HepG2 (cell line): ENCODE data around the gene CDK5RAP2. TPM values are rescaled to one million over a fixed set of nuclear protein-coding genes. Genes with fewer than 3 reads are reported as not detected.
A peak's percentile ranks its signal among the peaks of the same experiment; 100 is the strongest.

Experiments used
- AFF4 ChIP-seq: sonication (generic); formaldehyde crosslinking; IDR thresholded peaks from 2 replicates; pipeline ENCODE4 v1.4.0; 2020; ENCODE audit warnings: missing genetic modification reagents
- ATF7 ChIP-seq, 2 experiments: fragments of 450-650 bp in 1 of 2; sonication (generic) in 1 of 2; formaldehyde crosslinking in 1 of 2; IDR thresholded peaks; 2 replicates each; pipeline versions ENCODE4 v1.4.0 to v1.6.1; 2016 to 2020; ENCODE audit warnings: antibody characterized with exemption in 1 of 2, mild to moderate bottlenecking in 1 of 2, missing genetic modification reagents in 1 of 2
- CEBPG ChIP-seq: IDR thresholded peaks from 2 replicates; pipeline ENCODE4 v1.6.1; 2016
- CERS6 ChIP-seq: sonication (generic); formaldehyde crosslinking; IDR thresholded peaks from 2 replicates; pipeline ENCODE4 v1.5.0; 2020; ENCODE audit warnings: missing genetic modification reagents
- CHD4 ChIP-seq: fragments of 200-600 bp; sonication (generic); IDR thresholded peaks from 2 replicates; pipeline ENCODE4 v1.7.0; 2017; ENCODE audit warnings: mild to moderate bottlenecking, low read length, borderline replicate concordance
- FOXK1 ChIP-seq: sonication (generic); formaldehyde crosslinking; IDR thresholded peaks from 2 replicates; pipeline ENCODE4 v1.4.0; 2020; ENCODE audit warnings: low read depth, missing genetic modification reagents, borderline replicate concordance
- MEIS1 ChIP-seq: sonication (generic); formaldehyde crosslinking; IDR thresholded peaks from 2 replicates; pipeline ENCODE4 v1.9.0; 2021; ENCODE audit warnings: mild to moderate bottlenecking, missing genetic modification reagents, moderate library complexity, borderline replicate concordance
- PHF20 ChIP-seq: sonication (generic); formaldehyde crosslinking; IDR thresholded peaks from 2 replicates; pipeline ENCODE4 v1.5.0; 2020; ENCODE audit warnings: mild to moderate bottlenecking, missing genetic modification reagents
- RXRB ChIP-seq: IDR thresholded peaks from 2 replicates; pipeline ENCODE4 v1.6.1; 2016; ENCODE audit warnings: borderline replicate concordance, missing genetic modification reagents, missing compliant biosample characterization
- TRIM22 ChIP-seq: fragments of 450-650 bp; IDR thresholded peaks from 2 replicates; pipeline ENCODE4 v1.6.1; 2017
- ZBTB10 ChIP-seq: sonication (generic); formaldehyde crosslinking; IDR thresholded peaks from 2 replicates; pipeline ENCODE4 v1.4.0; 2020; ENCODE audit warnings: missing genetic modification reagents, borderline replicate concordance
- ZKSCAN8 ChIP-seq: IDR thresholded peaks from 2 replicates; pipeline ENCODE4 v1.6.1; 2016; ENCODE audit warnings: borderline replicate concordance, missing genetic modification reagents, missing compliant biosample characterization
- ZNF251 ChIP-seq: sonication (generic); formaldehyde crosslinking; IDR thresholded peaks from 2 replicates; pipeline ENCODE4 v1.9.0; 2021; ENCODE audit warnings: mild to moderate bottlenecking, missing genetic modification reagents
- ZNF263 ChIP-seq: sonication (generic); formaldehyde crosslinking; IDR thresholded peaks from 2 replicates; pipeline ENCODE4 v1.4.0; 2020; ENCODE audit warnings: missing genetic modification reagents
- ZNF280D ChIP-seq: sonication (generic); formaldehyde crosslinking; IDR thresholded peaks from 2 replicates; pipeline ENCODE4 v1.5.1; 2020; ENCODE audit warnings: mild to moderate bottlenecking, missing genetic modification reagents
- ZNF772 ChIP-seq: sonication (generic); formaldehyde crosslinking; IDR thresholded peaks from 2 replicates; pipeline ENCODE4 v1.5.0; 2020; ENCODE audit warnings: mild to moderate bottlenecking, missing genetic modification reagents
- polyA plus RNA-seq, 8 experiments: library from polyadenylated mRNA; depleted of rRNA in 3 of 8; stranded (reverse) in 7 of 8; unstranded in 1 of 8; fragments of >200 nt; fragmentation: Illumina TruSeq in 4 of 8; extraction: Trizol in 4 of 8; gene quantifications; 2 replicates each; pipeline versions ENCODE4 v1.2.1 to v1.2.3, GENCODE V29; 2011 to 2016; ENCODE audit warnings: low read depth in 4 of 8, missing spikeins in 1 of 8, mixed read lengths in 1 of 8; ENCODE audit not compliant: insufficient read depth in 1 of 8
- total RNA-seq, 5 experiments: library from RNA; depleted of rRNA; stranded (reverse); fragments of >200 nt; fragmentation: Illumina TruSeq; extraction: Trizol; gene quantifications; 2 replicates each; pipeline ENCODE4 v1.2.3, GENCODE V29; 2016; ENCODE audit warnings: low read depth in 1 of 5

Gene CDK5RAP2
- total and polyA plus RNA-seq, 2 of the 13 experiments (the other 11 are each of a cell fraction or from before 2014, with no cell fraction given) = 31.8 to 42.2 TPM

GRCh38 chr9:120387257-120388002, 192.5 kb downstream of the CDK5RAP2 start (continued):
- TF ChIP-seq ZNF251 (CRISPR knock-in tag) (no peak), CEBPG (CRISPR knock-in tag) (peak; percentile 91), ZNF772 (CRISPR knock-in tag) (no peak), MEIS1 (CRISPR knock-in tag) (no peak), ZNF263 (no peak), CERS6 (CRISPR knock-in tag) (no peak), CHD4 (no peak), RXRB (CRISPR knock-in tag) (no peak), ZBTB10 (no peak), ZKSCAN8 (CRISPR knock-in tag) (no peak), ZNF280D (no peak), TRIM22 (no peak), AFF4 (CRISPR knock-in tag) (no peak), PHF20 (CRISPR knock-in tag) (no peak), ATF7 (IDR thresholded peaks at IDR 0.05) (no peak), ATF7 (CRISPR knock-in tag; IDR thresholded peaks at IDR 0.05) (no peak), FOXK1 (no peak)
